GM18507 (cell line): ENCODE data around the gene TRMT1L.
"Not testable (repeated sequence)": the region's sequence is repeated elsewhere in the genome, so short reads cannot be mapped to it uniquely, and the experiment has no call there.

Experiments used
- DNase-seq: peaks from one replicate; pipeline ENCODE4 v3.0.0; 2011; ENCODE audit warnings: low read depth; ENCODE audit not compliant: insufficient read length; ENCODE audit errors: extremely low spot score
- FAIRE-seq: peaks from 2 replicates; lab custom pipeline; 2011; peaks lifted over from hg19 to GRCh38; lab: Jason Lieb, UNC

The TRMT1L gene, protein sequence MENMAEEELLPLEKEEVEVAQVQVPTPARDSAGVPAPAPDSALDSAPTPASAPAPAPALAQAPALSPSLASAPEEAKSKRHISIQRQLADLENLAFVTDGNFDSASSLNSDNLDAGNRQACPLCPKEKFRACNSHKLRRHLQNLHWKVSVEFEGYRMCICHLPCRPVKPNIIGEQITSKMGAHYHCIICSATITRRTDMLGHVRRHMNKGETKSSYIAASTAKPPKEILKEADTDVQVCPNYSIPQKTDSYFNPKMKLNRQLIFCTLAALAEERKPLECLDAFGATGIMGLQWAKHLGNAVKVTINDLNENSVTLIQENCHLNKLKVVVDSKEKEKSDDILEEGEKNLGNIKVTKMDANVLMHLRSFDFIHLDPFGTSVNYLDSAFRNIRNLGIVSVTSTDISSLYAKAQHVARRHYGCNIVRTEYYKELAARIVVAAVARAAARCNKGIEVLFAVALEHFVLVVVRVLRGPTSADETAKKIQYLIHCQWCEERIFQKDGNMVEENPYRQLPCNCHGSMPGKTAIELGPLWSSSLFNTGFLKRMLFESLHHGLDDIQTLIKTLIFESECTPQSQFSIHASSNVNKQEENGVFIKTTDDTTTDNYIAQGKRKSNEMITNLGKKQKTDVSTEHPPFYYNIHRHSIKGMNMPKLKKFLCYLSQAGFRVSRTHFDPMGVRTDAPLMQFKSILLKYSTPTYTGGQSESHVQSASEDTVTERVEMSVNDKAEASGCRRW

DNA sequence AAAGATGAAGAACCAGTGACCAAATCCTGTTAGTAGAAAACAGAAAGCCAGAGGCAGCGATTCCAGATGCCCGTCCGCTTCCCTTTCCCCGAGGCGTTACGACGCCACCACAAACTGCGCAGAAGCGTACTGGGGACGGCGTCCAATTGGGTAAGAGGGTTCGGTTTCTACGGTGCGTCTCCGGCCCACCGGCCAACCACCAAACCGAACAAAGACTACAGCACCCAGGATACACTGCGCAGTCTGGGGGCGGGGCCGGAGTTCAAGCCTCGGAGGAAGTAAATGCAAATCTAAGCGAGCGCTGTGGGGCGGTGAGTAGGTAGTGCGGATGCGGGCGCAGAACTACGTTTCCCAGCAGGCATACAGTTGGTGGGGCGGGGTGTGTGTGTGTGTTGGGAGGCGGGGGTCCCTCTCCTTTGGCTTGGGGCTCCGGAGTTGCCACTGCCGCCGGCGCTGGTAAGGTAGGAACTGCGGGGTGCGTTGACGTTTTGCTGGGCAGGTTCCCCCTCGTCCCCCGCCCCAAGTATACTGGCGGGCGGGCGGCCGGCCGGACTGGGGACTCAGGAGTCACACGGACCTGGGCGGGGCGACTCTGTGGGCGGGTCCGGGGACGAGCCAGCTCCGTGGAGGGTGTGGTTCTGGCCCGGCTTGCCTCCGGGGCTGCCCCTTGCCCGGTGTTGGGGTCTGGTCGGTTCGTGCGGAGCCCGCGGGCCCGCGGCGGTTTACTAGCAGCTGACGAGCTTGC is at the start of gene TRMT1L, which contains the start of gene SWT1:
Gene TRMT1L, minus strand, starts transcription at position 100 of the 745 bp plus-strand sequence. CDS start 241 bp downstream, outside the sequence.
Gene SWT1, plus strand, starts transcription at position 314 of the 745 bp plus-strand sequence. CDS start 3,675 bp downstream, outside the sequence.
- DNase-seq (peak; percentile 82), FAIRE-seq (peak; percentile 99)

DNA sequence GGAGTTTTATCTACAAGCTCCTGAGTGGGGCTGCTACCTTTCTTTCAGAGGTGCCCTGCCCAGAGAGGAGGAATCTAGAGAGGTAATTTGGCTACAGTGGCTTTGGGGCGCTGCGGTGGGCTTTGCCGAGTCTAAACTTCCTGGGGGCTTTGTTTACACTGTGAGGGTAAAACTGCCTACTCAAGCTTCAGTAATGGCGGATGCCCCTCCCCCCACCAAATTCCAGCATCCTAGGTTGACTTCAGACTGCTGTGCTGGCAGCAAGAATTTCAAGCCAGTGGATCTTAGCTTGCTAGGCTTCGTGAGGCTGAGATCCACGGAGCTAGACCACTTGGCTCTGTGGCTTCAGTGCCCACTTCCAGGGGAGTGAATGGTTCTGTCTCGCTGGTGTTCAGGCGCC is 44.1 kb upstream of the TRMT1L start:
- no peak for DNase-seq
- no peak for FAIRE-seq

DNA sequence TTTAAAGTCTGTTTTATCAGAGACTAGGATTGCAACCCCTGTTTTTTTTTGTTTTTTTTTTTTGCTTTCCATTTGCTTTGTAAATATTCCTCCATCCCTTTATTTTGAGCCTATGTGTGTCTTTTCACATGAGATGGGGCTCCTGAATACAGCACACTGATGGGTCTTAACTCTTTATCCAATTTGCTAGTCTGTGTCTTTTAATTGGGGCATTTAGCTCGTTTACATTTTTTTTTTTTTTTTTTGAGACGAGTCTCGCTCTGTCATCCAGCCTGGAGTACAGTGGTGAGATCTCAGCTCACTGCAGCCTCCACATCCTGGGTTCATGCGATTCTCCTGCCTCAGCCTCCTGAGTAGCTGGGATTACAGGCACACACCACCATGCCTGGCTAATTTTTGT is 42.0 kb upstream of the TRMT1L start:
- not testable (repeated sequence) for DNase-seq

DNA sequence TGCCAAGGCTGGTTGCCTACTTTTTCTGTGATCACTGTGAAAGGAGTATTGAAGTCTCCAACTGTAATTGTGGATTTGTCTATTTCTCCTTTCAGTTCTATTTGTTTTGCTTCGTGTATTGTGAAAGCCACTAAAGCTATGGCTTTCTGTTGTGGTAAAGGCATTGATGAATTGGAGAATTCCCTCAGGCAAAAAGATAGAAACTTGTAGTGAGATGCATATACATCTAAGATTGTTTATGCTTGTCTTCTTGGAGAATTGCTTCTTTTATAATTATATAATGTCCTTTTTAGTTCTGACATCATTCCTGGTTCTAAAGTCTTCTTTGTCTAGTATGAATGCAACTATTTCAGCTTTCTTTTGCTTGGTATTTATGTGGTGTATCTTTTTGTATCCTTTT is 37.0 kb upstream of the TRMT1L start:
- DNase-seq, result no peak
- no peak for FAIRE-seq

More for the DNA sequence above, 42.0 kb upstream of the TRMT1L start:
- FAIRE-seq, result not testable (repeated sequence)

DNA sequence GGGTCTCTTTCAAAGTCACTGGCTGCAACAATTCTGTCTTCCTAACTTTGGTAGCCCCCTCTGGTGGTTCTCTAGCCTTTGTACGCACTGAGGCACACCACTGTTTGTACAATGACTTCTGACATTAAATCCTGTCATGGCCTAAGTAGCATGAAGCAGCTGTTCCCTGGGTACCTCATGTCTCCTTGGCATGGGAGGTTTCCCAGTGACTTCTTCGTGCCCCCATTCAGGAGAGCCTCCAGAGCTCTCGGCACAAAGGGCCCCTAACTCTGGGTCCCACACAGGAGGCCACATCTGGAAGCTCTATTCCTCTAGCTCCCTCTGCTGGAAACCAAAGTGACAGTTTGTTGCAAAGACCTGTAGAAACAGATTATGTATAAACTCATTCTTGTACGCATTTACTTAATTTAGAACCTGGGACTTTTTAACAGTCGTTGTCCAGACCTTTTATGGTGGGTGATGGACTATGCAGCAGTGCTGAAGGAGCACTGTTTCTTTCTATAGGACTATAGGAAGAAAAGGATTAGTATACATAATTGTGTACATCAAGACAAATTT is 13.6 kb upstream of the TRMT1L start:
- DNase-seq (peak; percentile 15), FAIRE-seq (peak; percentile 73)

DNA sequence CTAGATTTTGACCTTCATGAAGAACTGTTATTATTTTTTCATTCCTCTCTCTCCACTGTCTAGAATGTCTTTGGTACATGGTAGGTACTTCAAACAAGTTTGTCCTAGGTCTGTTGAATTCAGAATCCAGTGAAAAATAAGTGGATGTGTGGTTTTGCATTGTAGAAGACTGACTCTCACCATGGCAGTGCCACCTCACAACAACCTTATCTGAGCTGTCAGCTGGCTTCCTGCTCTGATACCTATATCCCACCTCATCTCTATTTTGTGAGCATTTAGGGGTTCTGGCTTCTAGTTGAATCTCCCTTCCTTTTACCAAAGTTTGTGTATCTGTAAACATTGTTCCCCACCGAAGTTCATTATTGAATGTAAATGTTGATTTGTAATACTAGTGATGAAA is 9.4 kb upstream of the TRMT1L start:
- DNase-seq, result no peak
- no peak for FAIRE-seq

DNA sequence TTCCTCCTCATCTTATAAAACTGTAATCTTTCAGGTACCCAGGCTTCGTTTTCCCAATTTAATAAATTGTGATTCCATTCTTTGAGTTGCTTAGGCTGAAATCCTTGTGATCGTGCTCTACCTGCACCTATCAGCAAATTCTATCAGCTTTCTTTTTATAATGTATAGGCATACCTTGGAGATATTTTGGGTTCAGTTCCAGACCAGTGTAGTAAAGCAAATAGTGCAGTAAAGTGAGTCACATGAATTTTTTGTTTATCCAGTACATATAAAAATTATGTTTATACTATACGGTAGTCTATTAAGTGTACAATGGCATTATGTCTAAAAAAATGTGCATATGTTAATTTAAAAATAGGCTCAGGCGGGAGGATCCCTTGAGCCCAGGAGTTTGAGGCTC is 5.7 kb upstream of the TRMT1L start:
- DNase-seq (no peak), FAIRE-seq (no peak)

DNA sequence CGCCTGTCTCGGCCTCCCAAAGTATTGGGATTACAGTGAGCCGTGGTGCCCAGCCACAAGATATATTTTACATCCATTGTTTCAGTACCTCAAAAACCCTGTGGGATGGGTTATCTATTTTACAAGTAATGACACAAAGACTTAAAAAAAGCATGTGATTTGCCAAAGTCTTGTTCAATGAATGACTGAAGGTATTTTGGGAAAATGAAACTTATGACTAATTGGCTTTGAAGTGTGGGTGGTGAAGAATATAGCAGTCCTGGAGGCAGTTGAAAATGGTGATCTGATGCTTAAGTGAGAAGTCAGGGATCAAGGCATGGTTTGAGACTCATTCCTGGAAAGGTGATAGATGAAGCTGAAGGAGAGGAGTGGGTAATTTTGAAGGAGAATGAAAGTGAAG is 3.2 kb upstream of the TRMT1L start:
- FAIRE-seq, result no peak
- DNase-seq, result no peak

DNA sequence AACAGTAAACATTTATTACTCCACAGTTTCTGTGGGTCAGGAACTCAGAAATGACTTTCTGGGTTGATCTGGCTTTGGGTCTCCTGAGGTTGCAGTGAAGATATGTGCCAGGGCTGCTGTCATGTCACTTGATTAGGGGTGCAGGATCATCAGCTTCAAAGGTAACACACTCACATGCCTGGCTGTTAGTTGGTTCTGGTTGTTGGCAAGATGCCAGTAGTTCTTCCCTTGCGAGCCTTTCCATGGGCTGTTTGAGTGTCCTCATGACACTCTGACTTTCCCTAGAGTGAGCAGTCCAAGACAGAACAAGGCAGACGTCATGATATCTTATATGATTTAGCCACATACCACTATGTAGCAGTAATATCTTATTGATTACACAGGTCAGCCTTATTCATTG is 2.0 kb upstream of the TRMT1L start:
- FAIRE-seq (no peak), DNase-seq (no peak)

DNA sequence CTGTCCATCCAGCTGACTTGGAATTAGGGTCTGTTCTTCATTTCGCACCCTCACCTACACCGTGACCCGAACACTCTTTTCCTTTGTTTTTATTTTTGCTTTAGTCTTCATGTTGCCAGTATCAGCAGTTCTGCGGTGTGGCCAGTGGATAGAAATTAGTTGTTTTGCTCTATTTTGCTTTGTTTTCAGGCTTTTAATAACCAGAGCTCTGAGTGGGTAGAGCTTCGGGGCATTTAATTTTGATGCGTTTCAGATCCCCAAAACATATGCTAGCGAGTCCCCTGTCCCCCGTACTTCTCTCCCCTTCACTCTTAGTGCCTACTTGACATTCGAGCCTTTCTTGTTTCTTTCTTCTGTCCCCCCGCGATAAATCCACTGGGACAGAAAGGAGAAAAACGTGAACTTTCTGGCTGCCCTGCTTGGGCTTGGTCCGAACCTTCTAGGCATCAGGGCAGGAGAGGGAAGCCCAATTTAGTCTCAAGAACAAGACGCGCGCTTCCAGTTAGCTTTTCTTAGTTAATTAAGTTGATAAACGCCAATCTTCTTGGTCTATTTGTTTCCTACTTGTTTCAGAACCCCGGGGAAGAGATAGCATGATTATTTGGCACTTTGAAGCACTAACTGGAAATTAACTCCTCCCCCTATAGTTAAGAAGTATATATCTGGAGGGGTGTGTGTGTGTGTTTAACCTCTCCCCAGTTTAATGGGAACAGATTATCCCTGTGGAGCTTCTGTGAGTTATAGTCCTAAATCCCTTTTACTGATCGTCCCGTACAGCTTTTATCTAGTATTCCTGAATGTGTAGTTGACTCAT is 1.1 kb upstream of the TRMT1L start:
- FAIRE-seq, result no peak
- DNase-seq, result no peak

DNA sequence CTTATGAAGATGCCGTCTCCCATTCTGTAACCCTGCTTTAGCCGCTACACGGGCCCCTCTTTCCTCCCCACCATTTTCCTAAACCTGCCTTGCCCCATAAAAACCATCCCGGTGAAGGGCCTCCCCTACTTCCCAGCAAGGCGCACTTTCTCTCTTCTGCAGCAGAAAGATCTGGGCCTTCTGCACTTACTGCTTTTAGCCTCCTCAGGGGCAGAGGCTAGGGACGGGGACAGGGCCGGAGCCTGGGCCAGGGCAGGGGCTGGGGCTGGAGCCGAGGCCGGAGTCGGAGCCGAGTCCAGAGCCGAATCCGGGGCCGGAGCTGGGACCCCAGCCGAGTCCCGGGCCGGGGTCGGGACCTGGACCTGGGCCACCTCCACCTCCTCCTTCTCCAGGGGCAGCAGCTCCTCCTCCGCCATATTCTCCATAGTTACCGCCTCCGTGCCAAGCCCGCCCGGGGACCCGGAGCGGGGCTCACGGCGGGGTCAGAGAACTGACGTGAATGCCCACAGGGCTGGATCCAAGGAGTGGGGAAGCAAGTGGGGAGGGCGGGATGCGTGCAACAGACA is 382 bp downstream of the TRMT1L start:
- no peak for FAIRE-seq
- no peak for DNase-seq

DNA sequence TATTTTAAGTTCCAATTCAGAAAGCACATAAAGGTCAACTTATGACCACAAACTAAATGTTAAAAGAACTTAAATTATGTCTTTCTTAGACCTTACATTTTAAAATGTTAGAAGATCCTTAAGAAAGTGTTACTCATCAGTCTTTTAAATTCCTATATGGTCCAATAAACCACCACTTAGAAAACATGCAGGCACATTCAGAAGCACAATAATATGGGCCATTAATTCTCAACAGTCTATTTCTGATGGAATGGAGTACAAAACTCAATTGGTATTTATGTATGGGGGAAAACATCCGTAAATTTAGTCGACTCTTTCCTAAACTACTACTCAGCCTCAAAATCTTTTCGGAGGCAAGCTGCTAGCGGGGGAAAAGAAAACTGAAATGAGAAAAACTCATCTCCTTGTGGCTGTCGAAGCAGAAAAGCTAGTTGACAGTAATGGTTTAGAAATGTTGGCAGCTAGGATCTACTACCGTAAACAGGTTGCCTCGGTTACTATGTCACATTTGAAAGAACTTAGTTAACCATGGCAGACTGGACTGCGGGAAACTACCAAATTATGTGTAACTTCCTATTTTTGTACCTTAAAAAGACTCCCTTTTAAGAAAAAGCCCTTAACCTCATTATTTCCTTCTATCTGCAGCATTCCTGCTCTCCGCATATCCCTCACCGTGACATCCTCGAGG is 1.0 kb downstream of the TRMT1L start:
- DNase-seq (no peak), FAIRE-seq (peak; percentile 39)

DNA sequence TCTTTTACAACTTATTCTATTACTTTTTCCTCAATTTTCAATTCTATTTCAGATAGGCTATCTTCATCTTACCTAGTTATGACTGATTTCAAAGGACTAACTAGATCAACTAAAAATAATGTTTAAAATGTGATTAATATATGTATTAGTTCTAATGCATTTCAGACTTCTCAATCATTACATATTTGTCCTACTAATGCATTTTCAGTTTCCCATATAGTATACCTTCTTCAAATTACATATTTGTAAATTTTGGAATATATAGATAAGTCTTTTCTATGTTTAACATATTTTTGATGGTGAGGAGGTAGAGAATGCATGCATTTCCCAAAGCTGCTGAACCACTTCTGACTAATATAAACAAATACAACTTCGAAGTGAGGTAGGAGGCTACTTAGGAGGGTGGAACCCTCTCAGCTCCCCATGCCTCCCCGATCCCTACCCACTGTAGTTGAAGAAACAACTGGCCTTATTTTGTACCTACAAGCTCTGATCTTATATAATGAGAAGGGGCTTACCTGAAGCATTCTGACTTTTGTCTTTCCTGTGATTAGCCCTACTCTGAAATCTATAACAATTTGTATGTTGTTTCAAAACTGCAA is 1.7 kb downstream of the TRMT1L start:
- FAIRE-seq (no peak), DNase-seq (no peak)

DNA sequence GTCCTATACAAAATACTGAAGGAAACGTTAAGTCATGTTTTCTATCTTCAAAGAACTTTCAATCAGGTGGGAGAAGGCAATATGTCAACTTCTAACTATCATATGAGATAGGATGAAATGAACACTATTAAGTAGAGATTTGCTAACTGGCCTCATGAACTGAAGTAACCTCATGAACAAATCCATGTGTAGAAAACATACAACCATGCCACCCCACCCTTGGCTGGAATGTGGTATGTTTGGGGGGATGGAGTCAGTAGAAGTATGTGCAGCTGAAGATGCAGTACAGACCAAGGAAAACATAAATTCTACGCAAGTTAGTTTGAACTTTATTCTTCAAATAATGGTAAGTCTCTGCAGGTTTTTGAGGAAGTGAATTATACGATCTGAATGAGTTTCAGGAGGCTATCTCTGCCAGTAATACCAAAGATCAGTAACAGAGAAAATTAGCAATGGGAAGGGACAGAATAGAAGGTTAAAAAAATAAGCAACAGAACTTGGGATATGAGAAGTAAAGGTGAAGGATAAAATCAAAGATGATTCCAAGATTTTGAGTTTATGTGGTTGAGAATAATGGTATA is 4.5 kb downstream of the TRMT1L start:
- DNase-seq, result no peak

DNA sequence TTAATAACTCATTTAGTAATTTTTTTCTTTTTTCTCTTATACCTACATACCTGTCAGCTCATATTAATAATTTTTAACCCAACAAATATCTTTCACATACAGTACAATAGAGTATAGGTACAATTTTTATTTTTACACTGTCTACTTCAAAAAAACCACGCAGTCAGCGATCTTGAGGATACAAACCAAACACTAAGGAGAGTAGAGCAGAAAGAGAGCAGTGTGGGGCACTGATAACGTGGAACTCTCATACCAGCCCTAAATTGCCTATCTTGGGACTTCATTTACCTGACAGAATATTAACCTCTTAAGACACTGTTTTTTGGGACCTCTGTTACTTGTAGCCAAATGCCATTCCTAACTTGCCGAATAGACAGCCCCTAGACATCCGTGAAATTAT is 5.5 kb downstream of the TRMT1L start:
- FAIRE-seq, result no peak
- DNase-seq, result no peak

More for the DNA sequence above, 4.5 kb downstream of the TRMT1L start:
- FAIRE-seq, result no peak

DNA sequence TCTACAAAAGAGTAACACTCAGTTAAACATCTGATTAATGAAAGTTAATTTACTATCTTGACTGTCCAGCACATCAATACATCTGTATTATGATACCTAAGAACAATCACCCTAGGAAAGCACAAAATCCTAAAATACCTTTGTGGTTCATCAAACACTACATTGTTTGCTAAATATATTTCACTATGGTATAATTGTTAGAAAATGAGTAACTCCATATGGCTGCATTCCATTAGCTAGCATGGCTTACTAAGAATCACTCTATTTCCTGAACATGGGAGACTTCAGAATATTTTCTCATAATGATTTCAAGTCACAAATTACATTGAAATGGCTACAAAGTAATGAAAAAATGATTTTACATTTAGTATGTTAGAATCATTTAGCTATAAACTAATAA is 12.5 kb downstream of the TRMT1L start:
- FAIRE-seq (no peak), DNase-seq (no peak)

DNA sequence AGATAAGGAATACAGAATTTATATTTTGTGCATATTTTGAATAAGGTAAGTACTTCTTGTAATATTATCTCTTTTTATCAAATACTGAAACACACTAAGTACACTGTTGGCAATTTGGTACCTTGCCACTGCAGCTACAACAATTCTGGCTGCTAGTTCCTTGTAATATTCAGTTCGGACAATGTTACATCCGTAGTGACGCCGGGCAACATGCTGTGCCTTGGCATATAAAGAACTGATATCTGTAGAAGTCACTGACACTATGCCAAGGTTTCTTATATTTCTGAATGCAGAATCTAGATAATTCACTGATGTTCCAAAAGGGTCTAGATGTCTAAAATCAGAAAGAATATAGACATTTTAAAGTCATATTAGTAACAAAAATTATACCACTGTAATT is 17.5 kb downstream of the TRMT1L start:
- FAIRE-seq (no peak), DNase-seq (no peak)
